ELR (cell line): ENCODE measurements around the gene SHB.

Experiments
- DNase-seq: peaks from one replicate; pipeline ENCODE4 v3.0.0-alpha.2; 2015; ENCODE audit warnings: low read depth

The SHB gene, protein sequence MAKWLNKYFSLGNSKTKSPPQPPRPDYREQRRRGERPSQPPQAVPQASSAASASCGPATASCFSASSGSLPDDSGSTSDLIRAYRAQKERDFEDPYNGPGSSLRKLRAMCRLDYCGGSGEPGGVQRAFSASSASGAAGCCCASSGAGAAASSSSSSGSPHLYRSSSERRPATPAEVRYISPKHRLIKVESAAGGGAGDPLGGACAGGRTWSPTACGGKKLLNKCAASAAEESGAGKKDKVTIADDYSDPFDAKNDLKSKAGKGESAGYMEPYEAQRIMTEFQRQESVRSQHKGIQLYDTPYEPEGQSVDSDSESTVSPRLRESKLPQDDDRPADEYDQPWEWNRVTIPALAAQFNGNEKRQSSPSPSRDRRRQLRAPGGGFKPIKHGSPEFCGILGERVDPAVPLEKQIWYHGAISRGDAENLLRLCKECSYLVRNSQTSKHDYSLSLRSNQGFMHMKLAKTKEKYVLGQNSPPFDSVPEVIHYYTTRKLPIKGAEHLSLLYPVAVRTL

DNA sequence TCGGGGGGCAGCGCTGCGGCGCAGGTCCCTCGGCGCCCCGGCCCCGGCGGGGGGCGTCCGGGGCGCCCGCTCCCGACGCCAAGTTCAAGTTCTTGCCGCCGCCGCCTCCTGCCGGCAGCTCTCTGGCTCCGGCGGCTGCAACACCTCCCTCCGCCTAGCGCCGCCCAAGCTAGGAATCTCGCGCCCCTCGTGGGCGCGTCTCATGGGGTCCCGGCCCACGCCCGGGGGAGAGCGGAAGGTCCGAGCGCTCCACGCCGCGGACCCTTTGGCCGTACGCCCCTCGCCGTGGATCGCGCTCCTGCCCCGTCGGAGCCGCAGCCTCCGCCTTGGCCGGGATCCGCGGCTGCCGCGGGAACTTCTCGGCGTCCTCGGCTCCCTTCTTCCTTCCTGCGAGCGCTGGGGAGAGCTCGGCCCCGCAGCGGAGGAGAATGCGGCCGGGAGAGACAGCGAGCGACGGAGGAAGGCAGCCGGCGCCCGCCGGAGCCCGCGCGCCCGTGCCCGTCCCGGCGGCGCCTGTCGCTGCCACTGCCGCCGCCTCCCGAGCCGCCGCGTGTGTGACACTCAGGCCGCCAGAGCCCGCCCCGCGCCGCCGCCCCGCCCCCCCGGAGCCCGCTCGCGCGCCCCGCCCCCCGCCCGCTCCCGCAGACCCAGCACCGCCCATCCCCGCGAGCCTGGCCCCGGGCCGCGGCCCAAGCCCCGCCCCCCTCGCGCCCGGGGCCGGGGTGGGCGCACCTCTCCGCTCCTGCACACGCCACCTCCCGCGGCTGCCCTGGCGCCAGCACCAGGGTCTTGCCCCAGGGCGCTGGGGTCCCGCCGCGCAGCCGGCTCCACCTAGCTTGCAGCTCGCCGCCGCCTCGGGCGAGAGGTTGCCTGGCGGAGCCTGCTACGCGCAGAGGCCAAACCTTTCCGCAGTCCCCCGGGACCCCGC is at the start of gene SHB:
Gene SHB (minus strand): TSS at position 527 of the 928 bp plus-strand sequence. CDS start 582 bp downstream, outside the sequence.
- peak; percentile 83 for DNase-seq

DNA sequence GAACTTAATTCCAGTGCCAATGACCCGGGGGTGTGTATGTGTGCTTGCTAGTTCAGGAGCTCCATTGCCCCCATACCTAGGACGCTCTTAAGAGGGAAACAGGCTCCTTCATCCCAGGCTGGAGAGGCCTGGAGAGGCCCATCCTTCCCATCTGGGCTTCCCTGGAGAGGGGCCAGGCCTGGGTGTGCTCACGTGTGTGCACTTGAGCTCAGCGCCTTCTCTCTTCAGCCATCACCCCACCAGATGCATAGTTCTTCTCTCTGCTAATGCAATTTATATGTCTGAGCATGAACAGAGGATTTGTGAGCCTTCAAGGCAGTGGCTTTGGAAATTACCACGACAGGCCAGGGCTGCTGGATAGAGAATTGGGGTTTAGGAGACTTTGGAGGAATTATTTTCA is 48.6 kb upstream of the SHB start:
- no peak for DNase-seq

DNA sequence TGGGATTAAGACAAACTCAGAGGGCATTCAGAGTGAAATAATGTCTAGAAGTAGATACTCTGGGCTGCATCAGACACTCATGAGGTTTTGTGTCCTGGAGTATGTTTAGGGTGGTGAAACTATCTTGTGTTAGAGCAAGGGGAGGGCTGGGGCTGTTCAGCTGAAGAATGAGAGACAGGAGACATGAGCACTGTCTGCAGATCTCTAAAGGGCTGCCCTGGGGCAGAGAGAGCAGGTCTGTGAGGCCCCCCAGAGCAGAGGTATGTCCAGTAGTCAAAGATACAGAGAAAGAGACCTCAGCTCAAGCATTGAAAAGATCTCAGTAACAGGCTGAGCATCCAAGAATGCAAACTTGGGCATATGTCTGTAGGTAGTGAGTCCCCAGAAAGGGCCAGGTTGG is 45.9 kb upstream of the SHB start:
- DNase-seq = no peak

DNA sequence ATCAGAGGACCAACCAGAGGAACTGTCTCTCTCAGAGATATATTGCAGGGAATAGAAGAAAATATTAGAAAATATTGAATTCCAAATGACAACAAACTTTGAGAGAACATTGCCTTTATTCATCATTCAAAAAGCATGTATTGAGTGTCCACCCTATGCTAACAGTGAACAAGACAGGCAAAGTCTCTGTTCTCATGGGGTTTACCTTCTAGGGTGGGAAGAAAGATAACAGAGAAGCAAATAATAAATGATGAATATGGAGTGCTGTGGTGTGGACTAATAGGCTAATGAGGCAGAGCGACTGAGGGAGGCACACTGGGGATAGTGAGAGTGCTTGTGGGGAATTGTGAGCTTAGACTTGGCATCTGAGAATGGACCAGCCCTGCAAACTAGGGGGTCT is 43.4 kb upstream of the SHB start:
- no peak for DNase-seq

DNA sequence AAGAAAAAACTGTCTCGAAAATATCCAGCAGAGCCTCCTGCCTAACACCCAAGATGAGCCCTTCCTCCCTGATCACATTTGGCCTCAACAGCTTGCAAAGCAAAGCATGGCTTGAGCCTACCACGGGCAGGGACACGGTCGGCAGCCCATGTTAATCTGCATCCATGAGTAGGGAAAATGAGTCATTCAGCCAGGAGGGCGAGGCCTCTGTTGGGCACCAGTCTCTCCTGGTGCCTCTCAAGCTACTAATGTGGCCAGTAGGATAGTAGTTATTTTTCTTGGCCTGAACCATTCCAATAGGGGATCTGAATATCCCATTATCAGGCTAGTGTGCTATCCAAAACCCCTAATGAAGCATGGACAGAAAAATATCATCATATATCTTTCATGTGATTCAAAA is 43.0 kb upstream of the SHB start:
- peak; percentile 15 for DNase-seq

DNA sequence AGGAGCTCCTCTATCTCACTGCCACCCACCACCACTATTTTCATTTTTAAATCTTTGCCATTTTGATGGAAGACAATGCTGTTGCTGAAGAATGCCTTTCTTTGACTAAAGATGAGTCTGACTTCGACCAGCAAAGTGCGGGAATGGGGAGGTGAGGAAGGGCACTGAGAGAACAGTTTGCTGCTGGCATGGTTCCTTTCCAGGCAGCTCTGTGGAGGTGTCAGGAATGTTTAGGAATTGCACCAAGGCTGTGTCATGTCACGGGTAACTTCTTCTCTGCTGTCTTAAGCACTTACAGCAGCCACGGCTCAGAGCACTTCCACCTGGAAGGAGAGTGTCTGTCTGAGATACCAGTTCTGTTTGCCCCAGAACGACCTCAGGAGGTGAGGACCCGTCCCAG is 41.4 kb upstream of the SHB start:
- no peak for DNase-seq

DNA sequence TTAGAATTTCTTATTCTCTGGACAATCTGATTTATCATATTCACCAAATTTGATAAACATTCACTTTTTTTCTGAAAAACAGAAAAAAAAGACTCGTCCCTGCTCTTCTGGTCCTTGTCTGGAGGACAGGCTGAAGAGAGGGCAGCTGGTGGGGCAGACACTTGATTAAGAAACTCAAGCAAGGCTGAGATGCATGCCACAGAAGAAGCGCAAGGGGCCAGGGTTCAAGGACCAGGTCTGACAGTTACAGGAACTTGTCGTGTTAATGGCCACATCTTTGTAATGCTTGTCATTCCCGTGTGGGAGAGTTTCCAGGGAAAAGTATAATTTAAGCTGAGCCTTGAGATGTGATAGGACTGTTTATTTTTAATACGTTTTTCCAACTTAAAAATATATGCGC is 40.6 kb upstream of the SHB start:
- DNase-seq = no peak

DNA sequence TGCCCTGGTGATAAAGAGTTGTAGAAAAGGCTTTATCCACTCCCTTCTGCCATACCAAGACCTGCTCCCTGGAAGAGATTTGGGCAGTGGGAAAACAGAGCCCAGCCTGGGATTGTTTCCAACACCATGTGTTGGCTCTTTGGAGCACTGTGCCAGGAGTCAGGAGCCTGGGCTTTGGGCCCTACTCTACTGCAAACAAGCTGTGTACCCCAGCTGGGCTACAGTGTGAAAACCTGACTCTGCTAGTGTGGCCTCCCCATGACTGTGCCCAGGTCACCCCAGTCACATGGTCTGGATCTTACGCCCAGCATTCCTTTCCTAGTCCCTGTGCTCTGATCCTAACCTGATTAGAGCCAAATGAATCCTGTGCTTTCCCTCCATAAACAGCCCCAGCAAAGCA is 39.3 kb upstream of the SHB start:
- no peak for DNase-seq

DNA sequence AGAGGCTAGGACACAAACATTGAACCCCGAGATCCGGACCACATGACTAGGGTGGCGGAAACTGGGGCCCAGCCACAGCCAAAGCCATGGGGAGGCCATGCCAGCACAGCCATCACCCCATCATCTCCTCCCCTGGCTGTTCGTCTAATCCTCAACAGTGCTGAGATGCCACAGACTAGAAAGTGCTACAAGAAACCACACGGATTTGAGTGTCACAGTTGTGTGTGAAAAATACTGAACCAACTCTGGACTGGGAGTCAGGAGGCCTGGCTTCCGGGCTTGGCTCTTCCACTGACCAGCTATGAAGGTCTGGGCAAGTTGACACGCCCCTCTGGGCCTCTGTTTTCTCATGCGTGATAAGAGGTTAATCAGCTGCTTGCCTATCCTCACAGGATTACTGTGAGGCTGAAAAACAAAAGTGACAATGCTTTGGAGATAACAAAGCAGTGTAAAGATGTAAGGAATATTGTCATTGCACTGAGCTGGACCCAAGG is 38.8 kb upstream of the SHB start:
- no peak for DNase-seq

DNA sequence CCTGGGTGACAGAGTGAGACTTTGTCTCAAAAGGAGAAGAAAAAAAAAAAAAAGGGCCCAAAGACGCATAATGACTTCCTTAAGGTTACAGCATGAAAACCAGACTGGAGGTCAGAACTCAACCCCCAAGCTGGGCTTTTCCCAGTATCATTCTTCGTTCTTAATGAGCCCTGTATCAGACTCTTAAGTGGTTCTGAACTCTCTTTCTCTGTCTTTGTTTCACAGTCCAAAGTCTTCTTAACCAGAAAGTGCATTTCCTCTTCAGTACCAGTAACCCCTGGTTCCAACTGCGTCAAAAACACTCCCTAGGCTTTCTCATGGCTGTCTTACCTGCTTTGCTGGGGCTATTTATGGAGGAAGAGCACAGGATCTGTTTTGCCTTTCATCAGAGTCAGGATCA is 38.4 kb upstream of the SHB start:
- no peak for DNase-seq

DNA sequence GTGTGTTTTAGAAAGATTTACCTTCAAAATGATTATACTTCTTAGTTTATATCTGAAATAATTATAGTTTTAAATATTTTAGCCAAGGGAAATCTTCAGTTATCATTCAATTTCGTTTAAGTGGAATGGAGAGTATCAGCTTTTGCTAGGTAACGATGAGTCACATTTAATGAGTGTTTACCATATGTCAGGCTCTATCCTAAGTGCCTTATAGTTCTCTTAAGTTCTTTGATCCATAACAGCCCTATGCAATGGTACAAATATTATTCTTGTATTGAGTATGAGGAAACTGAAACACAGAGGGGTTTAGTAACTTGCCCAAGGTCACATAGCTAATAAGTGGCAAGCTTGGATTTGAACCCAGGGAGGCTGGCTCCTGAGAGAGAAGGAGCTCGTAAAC is 37.5 kb upstream of the SHB start:
- DNase-seq = peak; percentile 15

DNA sequence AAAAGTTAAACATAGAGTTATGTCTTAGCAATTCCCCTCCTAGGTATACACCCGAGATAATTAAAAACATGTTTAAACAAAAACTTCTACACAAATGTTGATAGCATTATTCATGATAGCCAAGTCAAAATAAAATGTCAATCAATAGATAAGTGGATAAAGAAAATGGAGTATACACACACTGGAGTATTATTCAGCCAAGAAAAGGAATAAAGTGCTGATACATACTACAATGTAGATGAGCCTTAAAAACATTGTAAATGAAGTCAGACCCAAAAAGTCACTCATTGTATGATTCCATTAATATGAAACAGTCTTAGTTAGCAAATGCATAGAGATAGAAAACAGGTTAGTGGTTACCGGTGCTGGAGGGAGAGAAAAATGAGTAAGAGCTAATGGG is 34.3 kb upstream of the SHB start:
- DNase-seq = no peak

DNA sequence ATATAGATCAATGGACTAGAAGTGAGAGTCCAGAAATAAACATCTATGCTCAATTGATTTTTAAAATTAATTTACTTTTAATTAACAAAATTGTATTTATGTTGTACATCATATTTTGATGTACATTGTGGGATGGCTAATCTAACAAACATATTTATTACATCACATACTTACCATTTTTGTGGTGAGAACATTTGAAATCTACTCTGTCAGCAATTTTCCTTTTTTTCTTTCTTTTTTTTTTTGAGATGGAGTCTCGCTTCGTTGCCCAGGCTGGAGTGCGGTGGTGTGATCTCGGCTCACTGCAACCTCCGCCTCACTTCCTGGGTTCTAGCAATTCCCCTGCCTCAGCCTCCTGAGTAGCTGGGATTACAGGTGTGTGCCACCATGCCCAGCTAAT is 32.4 kb upstream of the SHB start:
- DNase-seq = no peak

DNA sequence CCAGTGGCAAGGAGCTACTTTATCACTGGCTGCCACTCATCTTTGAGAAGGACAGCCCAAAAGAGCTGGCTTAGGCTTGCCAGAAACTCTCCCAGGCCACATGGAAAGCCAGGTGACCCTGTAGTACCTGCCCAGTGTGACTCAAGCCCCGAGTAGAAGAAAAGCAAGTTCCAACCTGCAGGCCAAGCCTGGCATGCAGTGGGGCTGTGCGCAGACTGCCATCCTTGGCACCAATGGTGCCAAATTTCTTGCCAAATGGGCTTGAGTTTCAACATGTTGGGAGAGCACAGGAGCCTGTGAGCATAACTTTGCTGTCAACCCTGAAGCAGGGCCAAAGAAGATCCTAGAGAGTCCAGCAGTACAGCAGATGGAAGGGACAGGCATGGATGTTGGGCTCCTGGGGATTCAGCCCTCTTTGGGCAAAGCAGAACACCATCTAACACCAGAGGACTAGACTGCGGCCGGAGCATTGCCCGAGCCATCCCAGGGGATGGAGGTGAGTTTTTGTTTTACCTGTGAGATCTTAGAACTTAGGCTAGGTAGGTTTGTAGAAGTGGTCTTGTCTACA is 27.3 kb upstream of the SHB start:
- DNase-seq = no peak

DNA sequence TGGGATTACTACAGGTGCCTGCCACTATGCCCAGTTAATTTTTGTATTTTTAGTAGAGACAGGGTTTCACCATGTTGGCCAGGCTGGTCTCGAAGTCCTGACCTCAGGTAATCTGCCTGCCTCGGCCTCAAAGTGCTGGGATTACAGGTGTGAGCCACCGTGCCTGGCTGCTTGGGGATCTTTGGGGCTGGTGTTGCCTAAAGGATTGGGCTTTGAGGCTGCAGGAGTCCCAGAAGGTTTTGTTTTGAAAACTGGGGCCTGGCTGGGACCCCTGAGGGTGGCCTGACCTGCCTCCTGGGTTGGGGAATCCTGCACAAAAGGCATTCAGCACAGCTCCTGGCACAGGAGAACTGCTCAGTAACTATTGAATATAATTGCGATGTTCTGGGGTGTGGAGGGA is 25.1 kb upstream of the SHB start:
- no peak for DNase-seq

DNA sequence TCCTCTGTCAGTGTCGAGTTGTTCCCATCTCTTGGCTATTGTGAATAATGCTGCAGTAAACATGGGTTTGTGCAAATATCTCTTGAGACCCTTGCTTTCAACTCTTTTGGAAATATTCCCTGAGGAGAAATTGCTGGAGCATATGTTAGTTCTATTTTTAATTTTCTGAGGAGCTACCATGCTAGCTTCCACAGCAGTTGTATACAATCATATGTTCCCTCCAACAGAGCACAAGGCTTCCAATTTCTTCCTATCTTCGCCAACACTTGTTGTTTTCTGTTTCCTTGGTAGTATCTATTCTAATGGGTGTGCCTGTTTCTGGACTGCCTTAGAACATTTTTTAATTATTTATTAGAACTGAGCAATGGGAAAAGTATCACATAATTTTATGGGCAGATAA is 23.6 kb upstream of the SHB start:
- no peak for DNase-seq

DNA sequence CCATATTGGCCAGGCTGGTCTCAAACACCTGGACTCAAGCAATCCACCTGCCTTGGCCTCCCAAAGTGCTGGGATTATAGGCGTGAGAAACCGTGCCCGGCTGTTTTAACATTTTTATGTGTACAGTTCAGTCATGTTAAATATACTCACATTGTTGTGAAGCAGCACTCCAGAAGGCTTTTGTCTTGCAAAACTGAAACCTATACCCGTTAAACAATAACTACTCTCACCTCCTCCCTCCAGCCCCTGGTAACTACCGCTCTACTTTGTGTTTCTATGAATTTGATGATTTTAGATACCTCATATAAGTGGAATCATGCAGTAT is 23.1 kb upstream of the SHB start:
- DNase-seq = no peak

DNA sequence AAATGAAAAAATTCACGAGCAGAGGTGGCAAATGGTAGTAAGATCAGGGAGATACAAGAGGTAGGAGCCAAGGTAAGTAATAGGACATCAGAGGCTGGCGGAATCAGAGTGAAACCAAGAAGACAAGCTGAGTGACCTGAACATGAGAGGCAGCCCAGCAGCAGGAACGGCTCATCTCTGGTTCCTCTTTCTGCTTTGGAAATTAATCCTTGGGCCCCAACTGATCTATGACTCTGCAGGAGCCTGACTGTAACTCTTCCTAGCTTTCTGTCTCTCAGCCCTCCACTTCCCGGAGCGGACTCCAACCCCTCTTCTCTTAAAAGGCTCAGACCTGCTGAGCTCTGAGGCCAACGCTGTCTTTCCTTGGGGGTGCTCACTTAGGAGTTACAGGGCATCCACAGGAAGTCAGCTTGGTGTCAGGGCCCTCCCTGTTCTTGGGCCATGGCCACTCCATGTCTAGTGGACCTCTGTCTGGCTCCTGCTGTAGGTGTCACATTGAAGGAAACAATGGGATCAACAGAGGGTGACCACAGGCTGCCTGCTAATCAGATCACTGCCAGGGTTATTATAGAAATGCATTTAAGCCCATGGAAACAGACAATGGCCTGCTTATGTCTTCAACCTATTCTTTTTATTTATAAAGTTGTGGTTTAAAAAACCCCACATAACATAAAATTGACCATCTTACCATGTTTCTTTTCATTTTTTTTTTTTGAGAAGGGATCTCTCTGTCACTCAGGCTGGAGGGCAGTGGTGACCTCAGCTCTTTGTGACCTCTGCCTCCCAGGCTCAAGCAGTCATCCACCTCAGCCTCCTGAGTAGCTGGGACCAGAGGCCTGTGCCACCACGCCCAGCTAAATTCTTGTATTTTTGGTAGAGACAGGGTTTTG is 22.5 kb upstream of the SHB start:
- DNase-seq = no peak

DNA sequence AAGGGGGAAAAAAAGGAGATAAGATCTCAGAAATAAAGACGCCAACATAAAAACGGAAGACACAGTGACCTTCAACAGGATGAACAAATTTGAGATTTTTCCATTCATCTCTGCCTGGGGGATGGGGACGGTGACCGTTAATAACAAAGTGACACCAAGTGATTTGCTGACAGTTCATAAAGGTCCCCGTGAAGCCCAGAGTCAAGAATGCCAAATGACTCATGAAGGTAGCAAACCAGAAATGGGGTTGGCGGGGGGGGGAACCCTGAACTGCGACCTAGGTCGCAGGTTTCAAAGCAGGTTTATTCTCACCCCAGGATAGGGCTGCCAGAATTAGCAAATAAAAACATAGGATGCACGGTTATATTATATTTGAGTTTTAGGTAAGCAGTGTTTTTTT is 21.1 kb upstream of the SHB start:
- DNase-seq = no peak

DNA sequence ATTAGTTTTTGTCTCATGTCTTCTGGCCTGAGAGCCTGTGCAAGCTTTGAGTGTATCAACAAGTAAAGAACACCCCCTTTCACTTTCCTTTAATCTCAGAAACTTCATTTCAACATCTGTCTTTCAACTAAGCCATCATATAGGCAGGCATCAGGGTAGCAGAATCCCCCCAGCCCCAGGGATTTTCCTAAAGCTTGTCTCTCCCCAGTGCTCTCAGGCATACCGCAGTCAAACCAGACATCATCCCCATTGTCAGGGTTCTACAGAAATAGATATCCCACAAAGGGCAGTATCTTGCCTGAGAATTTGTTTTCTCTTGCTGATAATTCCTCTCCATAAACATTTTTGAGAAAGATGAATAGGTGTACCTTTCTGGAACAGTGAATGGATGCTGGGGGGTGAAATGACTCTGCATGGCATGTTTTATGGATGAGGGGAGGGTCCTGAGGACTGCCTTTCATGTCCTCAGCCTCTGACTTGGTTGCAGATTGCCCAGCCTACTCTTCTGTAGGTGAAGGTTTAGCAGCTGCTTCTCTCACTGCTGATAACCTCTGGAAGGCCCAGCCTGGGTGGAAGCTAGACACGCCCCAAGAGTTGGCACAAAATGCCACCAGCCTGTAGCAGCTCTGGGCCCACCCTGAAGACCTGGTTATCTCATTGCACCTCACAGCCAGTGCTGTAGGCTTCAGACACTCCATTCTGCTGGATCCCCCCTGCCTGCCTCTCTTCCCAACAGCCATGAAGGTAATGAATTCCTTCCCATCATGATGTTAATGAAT is 20.5 kb upstream of the SHB start:
- DNase-seq = no peak
